NB4 (cell line): ENCODE measurements around the gene PPP1R9A.

ENCODE experiments used
- CTCF ChIP-seq: IDR thresholded peaks from one replicate; pipeline ENCODE4 v1.5.1; 2012; ENCODE audit warnings: low read depth, low read length
- MAX ChIP-seq: IDR thresholded peaks from 2 replicates; pipeline ENCODE4 v1.6.1; 2011; ENCODE audit warnings: low read depth, low read length

- TF ChIP-seq CTCF = no peak
- no peak for TF ChIP-seq MAX
Observed at GRCh38 chr7:94871132-94871531, 36.3 kb upstream of the PPP1R9A start.
